HUDEP-2 (cell line): Measurements from ENCODE around the gene ZNF311.
A peak's percentile ranks its signal among the peaks of the same experiment; 100 is the strongest.

Source experiments
- DNase-seq, 76 experiments: peaks; one replicate each; lab custom pipeline; 2025; ENCODE audit not compliant: unreplicated experiment in 76 of 76; lab: John Stamatoyannopoulos, UW

ZNF311 gene

DNA sequence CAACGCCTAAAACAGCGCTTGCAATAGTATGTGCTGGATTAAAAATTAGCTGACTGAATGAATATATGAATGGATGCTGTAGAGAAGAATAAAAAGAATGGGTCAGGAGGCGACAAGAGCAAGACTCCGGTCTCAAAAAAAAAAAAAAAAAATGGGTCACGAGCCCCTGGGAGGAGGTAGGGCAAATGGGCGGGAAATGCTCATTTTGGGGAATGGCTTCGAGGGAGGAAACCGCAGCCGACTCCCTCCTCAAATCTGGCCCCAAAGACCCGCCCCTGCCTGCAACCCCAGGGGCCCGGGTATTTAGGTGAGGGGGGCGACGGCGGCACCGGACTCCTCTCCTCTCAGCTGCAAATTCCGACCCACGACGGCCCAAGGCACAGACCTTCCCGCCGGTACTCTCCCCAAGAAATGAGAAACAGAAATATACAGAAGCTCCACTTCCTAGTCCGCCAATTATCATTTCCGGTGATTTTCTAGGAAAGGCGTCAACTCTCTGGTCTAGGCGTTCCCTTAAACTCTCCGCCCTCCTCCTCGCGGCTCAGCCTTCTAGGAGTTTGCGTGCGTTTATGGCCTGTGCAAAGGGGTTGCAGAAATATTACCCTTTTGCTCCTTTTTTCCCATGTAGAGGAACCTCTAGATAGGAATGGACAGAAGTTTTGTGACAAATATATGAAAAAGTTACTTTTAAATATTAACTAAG lies at the start of gene ZNF311:
TSS of gene ZNF311 (minus strand) at position 133 of the 703 bp plus-strand sequence. CDS start 1,361 bp downstream, outside the sequence.
- peak in 74 of 76 experiments; percentile 36 to 90 (median 77) for DNase-seq

DNA sequence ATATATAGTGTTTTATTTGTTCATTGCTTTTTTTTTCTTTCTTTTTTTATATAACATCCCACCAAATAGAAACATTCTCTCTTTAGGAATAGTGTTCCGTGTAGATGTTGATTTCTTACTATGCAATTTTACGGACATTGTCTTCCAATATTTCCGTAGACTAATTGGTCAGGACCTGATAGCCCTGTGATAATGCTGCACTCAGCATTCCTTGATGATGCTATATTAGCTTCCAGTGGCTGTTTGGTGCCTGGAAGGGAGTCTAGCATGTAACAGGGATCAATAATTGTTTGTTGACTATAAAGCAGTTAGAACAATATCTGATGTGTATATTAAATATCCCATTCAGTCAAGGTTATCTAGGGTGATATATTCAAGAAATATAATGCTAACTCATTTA lies 46.6 kb upstream of the ZNF311 start:
- no peak for DNase-seq

DNA sequence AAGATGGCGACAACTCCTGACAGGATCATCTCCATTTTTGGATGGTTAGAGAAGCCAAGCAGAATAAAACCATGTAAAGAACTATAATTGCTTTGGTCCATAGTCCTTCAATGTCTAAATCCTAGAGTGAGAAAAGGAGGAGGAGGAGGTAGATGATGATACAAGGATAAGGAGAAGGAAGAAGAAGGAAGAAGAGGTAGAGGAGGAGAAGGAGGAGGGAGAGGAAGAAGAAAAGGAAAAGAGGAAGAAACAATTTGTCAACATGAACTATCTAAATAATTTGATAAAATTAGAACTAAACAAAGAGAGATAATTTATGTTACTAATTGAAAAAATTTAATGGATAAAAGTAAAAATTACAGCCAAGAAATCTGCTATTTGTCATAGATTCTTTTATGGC lies 40.0 kb upstream of the ZNF311 start, which contains the start of gene OR2W1:
TSS of gene OR2W1 (minus strand) at position 101 of the 400 bp plus-strand sequence. CDS start at position 101, 0 bp downstream.
- DNase-seq, result no peak

DNA sequence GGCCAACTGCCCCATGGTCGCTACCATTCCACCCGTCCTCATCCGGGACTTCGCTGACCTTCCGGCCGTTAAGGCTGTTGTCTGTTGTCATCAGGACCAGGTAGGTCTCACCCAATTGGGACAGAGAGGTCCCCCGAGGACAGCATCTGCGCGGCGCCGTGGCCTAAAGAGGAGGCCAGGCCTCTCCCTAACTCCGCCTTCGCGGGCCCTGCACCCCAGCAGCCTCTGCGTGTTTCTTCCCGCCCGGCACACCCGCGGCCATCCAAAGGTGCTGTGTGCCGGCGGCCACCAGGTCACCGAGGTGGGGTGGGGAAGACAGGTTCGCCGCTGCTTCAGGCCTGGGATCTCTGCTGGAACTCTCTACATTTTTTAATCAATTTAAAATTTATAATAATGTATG lies 30.8 kb upstream of the ZNF311 start:
- no peak for DNase-seq

DNA sequence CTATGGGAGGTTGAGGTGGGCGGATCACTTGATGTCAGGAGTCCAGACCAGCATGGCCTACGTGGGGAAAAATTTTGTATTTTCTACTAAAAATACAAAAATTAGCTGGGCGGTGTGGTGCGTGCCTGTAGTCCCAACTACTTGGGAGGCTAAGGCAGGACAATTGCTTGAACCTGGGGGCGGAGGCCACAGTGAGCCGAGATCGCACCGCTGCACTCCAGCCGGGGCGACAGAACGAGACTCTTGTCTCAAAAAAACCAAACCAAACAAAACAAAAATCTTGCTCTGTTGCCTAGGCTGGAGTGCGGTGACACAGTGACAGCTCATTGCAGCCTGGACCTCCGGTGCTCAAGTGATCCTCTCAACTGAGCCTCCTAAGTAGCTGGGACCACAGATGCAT lies 23.7 kb upstream of the ZNF311 start:
- DNase-seq, result no peak

DNA sequence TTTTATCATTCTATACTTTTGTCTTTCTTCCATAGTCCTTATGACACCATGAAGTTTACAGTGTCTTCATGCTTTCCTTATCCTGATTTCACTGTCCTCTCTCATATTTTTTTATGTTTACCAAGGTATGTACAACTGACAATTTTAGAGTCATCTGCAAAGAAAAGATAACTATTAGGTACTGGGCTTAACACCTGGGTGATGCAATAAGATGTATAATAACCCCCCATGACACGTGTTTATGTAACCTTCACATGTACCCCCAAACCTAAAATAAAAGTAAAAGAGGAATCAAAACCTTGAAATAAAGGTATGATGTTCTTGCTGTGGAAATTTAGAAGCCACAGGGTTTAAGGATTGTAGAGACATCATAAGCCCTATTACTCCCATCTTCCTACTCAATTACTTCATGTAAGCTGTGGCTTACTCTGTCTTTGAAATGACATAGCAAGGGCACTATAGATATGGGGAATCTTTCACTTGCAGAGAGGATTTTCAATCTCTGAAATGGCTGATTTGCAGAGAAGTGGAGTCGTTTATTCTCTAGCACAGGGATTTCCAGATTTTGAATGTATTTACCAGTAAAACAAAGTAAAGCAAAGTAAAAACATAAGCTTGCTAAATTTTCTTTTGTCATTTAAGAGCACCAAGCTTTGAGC lies 20.9 kb upstream of the ZNF311 start:
- no peak for DNase-seq

DNA sequence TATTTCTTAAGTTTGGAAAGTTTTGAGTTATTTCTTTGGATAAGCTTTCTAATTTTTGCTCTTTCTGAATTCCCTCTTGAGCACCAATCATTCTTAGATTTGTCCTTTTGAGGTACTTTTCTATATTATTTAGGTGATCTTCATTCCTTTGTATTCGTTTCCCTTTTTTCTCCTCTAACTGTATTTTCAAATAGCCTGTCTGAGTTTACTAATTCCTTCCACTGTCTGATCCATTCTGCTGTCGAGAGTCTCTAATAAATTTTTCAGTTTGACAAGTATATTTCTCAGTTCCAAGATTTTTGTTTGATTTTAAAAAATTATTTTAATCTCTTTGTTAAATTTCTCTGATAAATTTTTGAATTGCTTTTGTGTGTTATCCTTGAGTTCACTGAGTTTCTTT lies 16.3 kb upstream of the ZNF311 start:
- DNase-seq, result no peak

DNA sequence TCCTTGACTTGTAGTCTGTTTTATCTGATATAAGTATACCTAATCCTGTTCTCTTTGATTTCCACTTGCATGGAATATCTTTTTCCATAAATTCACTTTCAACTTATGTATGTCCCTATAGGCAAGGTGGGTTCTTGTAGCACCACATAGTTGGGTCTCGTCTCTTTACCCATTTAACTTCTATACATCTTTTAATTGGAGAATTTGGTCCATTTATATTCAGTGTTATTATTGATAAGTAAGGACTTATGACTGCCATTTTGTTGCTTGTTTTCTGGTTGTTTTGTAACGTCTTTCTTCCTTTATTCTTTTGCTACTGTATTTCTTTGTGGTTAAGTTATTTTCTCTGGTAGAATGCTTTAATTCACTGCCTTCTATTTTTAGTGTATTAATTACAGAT lies 14.5 kb upstream of the ZNF311 start:
- no peak for DNase-seq

DNA sequence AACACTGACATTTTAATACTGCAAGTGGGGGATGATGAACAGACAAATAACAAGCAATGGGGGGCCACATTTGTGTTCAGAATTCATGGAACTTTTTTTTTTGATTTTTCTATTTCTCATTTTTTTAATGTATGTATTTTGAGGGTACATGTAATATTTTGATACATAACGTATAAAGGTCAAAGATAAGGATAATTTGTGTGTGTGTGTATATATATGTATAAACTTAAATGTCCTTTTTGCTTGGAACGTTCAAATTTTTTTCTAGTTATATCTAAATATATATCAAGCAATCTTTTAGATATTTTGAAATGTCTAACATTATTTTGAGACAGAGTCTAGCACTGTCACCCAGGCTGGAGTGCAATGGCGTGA lies 12.3 kb upstream of the ZNF311 start:
- DNase-seq, result no peak

DNA sequence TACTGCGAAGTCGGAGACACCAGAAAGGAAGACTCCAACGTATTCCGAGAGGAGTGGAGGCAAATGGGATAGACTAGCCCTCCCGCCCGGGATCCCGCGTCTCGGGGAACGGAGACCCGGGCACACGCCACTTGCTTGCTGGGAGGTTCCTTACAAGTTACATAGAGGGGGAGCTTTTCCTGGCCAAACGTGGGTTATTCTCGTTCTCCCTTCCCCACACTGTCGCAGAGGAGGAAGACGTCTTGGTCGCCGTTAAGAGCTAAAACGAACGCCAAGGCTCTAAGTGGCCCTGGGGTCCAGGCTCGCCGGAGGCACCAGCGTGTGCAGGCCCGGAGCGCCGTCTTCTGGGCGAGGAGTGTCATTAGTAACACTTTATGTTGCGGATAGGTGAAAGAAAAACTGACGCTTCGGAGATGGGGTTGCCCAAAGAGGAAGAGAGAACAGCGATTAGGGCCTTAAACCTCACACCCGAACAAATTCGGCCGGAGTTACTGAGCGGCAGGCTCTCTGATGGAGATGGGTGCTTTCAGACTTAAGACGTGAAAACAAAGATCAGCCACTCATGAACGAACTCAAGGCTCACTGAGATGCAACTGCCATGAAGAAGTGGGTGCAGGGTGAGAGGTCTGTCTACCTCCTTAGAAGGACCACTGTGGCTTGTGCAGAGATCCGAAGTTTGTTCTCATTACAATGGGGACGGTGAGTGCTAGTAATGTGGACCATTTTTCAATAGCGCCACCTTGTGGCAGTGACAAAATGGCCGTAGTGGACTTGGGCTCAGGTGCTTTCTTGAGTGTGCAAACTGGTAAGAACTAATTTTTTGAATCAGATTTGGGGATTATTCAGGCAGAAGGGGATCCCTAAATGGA lies 11.7 kb upstream of the ZNF311 start:
- peak in 74 of 76 experiments; percentile 26 to 95 (median 82) for DNase-seq

DNA sequence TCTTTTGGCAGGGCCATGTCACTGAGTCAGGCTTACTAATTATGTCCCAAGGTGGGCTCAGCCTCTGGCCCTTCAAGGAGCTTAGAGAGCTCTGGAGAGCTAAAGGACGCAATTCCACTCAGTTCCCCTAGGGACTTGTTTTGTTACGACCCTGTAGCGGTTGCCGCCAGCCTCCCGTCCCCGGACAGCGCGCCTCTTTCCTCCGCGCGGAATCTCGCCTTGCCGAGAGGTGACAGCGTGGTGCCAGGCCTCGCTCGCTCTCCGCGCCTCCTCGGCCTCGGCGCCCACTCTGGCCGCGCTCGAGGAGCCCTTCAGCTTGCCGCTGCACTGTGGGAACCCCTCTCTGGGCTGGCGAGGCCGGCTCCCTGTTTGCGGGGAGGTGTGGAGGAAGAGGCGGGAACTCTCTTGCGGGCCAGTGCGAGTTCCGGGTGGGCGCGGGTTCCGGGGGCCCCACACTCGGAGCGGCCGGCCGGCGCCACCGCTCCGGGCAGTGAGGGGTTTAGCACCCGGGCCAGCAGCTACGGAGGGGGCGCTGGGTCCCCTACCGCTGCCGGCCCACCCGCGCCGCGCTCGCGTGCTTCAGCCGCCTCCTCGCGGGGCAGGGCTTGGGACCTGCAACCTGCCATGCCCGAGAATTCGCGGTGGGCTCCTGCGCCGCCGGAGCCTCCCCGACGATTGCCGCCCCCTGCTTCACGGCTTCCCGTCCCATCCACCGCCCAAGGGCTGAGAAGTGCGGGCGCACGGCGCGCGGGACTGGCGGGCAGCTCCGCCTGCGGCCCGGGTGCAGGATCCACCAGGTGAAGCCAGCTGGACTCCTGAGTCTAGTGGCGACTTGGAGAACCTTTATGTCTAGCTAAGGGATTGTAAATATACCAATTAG lies 9.9 kb upstream of the ZNF311 start:
- no peak for DNase-seq

DNA sequence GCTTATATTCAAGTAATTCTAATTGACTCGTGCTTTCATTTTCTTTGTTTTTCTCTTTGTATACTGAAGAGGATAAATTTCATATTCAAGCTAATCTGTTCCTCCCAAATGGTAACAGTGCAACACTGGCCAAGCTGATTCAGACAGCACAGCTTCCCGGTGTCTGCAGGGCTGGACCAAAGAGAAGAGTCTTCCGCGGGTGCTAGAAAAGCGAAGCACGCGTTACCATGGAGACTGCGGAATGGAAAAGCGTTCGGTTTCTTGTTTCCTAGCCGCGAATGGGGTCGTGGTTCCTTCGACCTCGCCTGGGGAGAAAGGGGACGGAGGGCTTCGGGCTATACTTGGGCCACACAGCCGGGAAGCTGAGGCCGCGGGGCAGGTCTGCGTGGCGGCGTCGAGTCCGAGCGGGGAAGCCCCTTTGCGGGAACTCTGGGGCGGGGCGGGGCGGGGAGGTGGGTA lies 6.2 kb upstream of the ZNF311 start:
- DNase-seq, result peak in 66 of 76 experiments; percentile 17 to 80 (median 51)

DNA sequence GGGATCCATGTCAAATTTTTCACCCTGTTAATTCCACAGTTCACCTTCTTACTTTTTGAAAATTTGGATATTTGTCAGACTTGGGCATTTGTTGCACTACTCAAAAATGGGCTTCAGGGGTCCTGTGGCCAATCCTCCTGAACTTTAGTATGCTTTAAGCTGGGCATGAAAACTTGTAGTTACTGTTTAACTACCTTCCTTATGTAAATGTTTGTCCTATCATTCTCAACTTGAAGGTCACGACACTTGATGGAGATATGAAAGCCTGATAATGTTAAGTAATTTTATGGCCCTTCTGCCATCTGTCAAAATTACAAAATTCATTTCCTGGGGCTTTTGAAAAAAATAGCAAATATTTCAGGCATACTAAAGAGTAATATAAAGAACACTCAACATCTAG lies 4.2 kb upstream of the ZNF311 start:
- no peak for DNase-seq

DNA sequence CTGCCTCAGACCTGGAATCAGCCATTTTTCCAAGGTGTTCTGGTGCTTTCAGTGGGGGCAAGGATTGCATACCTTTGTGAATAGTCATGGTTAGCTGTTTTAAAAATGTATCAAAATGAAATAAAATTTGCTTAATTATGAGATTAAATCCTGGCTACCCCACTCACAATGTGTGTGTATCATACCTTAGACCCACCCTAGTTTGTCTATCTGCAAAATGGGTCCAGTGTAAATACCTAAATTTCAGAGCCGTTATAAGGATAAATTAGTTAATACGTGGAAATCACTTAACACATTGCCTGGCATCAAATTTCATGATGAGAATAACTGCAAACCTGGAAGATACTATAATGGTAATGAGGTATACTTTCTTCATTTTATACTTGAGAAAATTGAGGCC lies 3.0 kb upstream of the ZNF311 start:
- DNase-seq, result no peak

DNA sequence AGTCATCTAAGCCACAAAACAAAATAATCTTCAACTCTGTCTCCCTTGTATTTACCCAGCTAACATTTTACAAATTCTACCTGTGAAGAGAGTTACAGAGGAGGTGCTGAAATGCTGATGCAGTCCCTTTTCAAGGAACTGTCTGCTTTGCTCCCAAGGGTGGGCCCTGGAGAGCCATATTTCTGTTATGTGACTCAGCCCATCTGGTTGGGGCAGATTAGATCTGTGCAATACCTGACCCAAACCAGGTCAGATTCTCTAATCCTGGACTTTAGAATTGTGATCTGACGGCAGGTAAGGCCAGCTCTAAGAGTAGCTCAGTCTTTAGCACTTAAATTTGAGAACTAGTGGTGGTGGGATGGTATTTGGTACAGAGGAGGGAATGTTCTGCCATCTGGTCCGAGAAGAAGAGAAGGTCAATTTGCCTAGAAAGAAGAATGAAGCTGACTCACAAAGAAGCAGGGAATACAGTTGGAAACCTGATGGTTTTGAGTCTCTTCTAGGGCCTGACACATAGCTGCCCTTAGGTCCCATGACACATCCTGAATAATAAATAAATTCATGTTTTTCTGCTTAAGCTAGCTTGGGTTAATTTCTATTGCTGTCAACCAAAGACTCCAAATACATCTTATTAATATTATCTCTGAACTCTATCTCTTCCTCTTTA lies 8.1 kb downstream of the ZNF311 start:
- peak in 3 of 76 experiments; percentile 24 to 30 (median 27) for DNase-seq

DNA sequence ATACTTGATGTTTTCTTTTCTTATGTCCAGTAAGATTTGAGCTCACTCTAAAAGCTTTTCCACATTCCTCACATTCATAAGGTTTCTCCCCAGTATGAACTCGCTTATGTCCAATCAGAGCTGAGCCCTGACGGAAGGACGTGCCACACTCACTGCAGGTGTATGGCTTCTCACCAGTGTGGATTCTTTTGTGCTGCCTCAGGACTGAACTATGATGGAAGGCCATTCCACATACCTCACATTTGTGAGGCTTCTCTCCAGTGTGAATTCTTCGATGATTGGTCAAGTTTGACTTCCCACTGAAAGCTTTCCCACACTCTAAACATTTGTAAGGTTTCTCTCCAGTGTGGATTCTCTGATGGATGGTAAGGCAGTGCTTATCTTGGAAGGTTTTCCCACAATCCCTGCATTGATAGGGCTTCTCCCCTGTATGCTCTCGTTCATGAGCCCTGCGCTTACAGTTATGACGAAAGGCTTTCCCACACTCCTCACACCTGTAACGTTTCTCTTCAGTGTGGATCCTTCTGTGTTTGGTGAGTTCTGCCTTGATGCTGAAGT lies 9.9 kb downstream of the ZNF311 start:
- DNase-seq, result no peak

DNA sequence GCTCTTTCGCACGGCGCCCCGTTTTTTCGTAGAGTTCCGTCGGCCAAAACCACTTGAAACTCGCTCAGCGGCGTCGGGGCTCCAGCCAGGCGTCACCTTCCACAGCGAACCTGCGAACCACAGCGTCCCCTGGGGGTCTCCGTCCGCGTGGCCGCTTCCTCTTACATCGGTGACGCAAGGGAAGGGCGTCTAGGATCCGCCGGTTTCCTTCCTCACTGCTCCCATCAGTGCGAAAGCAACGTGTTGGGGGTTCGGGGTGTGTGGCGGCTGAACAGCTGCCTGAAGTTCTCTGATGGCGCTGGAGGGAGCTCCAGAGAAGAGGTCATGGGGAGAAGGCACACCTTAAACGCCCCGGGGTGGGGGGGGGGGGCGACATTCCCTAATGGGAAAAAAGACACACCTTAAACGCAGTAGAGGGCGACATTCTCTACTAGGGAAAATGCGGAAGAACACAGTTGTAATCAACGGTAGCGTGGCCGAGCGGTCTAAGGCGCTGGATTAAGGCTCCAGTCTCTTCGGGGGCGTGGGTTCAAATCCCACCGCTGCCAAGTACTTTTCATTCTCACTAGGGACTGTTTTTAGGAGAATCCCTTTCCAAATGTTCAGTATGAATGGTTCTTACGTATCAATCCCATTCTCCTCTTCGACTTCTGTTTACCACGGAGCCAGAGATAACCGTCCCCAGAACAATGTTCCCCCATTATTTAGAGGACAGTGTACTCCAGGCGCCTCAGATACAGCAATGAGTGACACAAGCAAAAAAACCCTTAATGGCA lies 16.4 kb downstream of the ZNF311 start:
- peak in 72 of 76 experiments; percentile 18 to 82 (median 69) for DNase-seq

DNA sequence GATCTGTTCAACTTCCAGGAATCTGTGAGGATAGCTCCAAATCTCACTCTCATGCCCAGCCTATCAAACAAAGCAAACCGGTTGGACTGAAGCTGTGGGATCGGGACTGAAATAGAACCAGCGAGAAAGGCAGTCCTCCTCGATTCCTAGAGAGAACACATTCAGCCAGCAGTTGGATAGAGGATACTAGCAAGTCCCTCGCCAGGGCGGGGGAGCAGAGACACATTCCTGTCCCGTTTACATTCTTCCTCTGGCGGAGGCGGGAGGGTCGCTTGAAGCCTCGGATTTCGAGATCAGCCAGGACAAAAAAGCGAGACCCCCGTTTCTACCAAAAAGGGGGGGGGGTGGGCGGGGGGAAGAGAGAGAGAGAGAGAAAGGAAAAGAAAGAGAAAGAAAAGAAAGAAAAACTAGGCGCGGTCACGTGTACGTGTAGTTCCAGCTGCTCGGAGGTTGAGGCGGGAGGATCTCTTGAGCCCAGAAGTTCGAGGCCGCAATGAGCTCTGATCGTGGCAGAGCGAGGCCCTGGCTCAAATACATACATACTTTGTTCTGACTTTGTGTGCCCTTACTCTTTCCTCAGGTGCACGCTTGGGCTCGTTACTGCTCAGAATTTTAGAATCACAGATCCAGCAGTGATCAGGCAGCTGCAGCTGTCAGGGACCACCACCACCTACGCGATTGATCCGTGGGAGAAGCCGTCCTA lies 19.5 kb downstream of the ZNF311 start:
- peak in 7 of 76 experiments; percentile 9 to 42 (median 27) for DNase-seq
